Mammary epithelial cell (primary cell): Measurements from ENCODE around the gene HSPA5.

Experiments
- CTCF ChIP-seq, 2 donors: IDR thresholded peaks in 1 of 2; conservative IDR thresholded peaks in 1 of 2; 2 replicates each; pipeline ENCODE4 v1.5.1; 2011 to 2012; ENCODE audit warnings: inconsistent platforms in 2 of 2, low read length in 2 of 2, mild to moderate bottlenecking in 2 of 2, control low read depth in 1 of 2, low read depth in 1 of 2; ENCODE audit not compliant: insufficient read depth in 1 of 2; ENCODE audit errors: extremely low read depth in 1 of 2
- EZH2 ChIP-seq: IDR thresholded peaks from 2 replicates; pipeline ENCODE4 v1.6.1; 2012; ENCODE audit warnings: low read length, inconsistent platforms, borderline replicate concordance

GRCh38 chr9:125238915-125239446, 2.2 kb downstream of the HSPA5 start:
- TF ChIP-seq EZH2 (no peak), CTCF (conservative IDR thresholded peaks at IDR 0.05 in 1 of 2, IDR thresholded peaks at IDR 0.05 in 1 of 2; ENCODE audit: extremely low read depth in 1 of 2, insufficient read depth in 1 of 2, low read depth in 1 of 2, low read length in 2 of 2) (no peak)
